Skeletal muscle satellite cell (primary cell): ENCODE data around the gene TAGLN2. TPM values are rescaled to one million over a fixed set of nuclear protein-coding genes. Genes with fewer than 3 reads are reported as not detected.

Experiments
- H3K27me3 ChIP-seq: 2 replicates; pipeline ENCODE4 v1.7.0; 2013; ENCODE audit warnings: low read length; ENCODE audit not compliant: control insufficient read depth, insufficient read depth
- H3K36me3 ChIP-seq: 2 replicates; pipeline ENCODE4 v1.7.0; 2013; ENCODE audit warnings: mild to moderate bottlenecking, control low read depth, low read length; ENCODE audit not compliant: insufficient read depth
- H3K4me1 ChIP-seq: 2 replicates; pipeline ENCODE4 v1.7.0; 2013; ENCODE audit warnings: low read length; ENCODE audit not compliant: control insufficient read depth, insufficient read depth
- H3K4me2 ChIP-seq: 2 replicates; pipeline ENCODE4 v1.7.0; 2013; ENCODE audit warnings: mild to moderate bottlenecking, low read length
- H3K4me3 ChIP-seq: 2 replicates; pipeline ENCODE4 v1.7.0; 2013; ENCODE audit warnings: low read length
- H3K9ac ChIP-seq: 2 replicates; pipeline ENCODE4 v1.7.0; 2013; ENCODE audit warnings: mild to moderate bottlenecking, low read depth, low read length, moderate library complexity
- H3K9me3 ChIP-seq: replicated peaks from 2 replicates; pipeline ENCODE4 v1.7.0; 2013; ENCODE audit warnings: mild to moderate bottlenecking, control low read depth, low read length
- small RNA-seq: library from RNA; depleted of rRNA; stranded (forward); fragments of <200 nt; gene quantifications from one replicate; pipeline ENCODE3, GENCODE V24; 2012

Gene TAGLN2

GRCh38 chr1:159873530-159874143 lies 51.7 kb downstream of the TAGLN2 start:
- Histone ChIP-seq H3K9ac (no peak overlapping the region), H3K27me3 (no peaks in the 10 kb centered on the region), H3K9me3 (no peaks in the 10 kb centered on the region), H3K36me3 (no peaks in the 10 kb centered on the region), H3K4me3 (no peak overlapping the region), H3K4me2 (no peak overlapping the region), H3K4me1 (peaks cover 12% of the 10 kb centered on the region)

GRCh38 chr1:159872891-159873290 lies 52.4 kb downstream of the TAGLN2 start:
- Histone ChIP-seq H3K36me3 (no peaks in the 10 kb centered on the region), H3K27me3 (no peaks in the 10 kb centered on the region), H3K9me3 (no peaks in the 10 kb centered on the region), H3K4me2 (no peak overlapping the region), H3K4me1 (peaks cover 14% of the 10 kb centered on the region), H3K4me3 (no peak overlapping the region), H3K9ac (no peak overlapping the region)

GRCh38 chr1:159870704-159871103 lies 54.6 kb downstream of the TAGLN2 start:
- H3K9me3 ChIP-seq, result no peaks in the 10 kb centered on the region
- H3K4me1 ChIP-seq, result peaks cover 17% of the 10 kb centered on the region

GRCh38 chr1:159869607-159870006 lies 55.7 kb downstream of the TAGLN2 start:
- Histone ChIP-seq H3K36me3 (no peaks in the 10 kb centered on the region), H3K4me3 (no peak overlapping the region), H3K27me3 (no peaks in the 10 kb centered on the region), H3K4me2 (no peak overlapping the region), H3K9ac (no peak overlapping the region), H3K4me1 (peaks cover 17% of the 10 kb centered on the region), H3K9me3 (no peaks in the 10 kb centered on the region)

More at GRCh38 chr1:159870704-159871103, 54.6 kb downstream of the TAGLN2 start:
- H3K27me3 ChIP-seq, result no peaks in the 10 kb centered on the region
- H3K9ac ChIP-seq, result no peak overlapping the region
- no peak overlapping the region for H3K4me2 ChIP-seq
- H3K4me3 ChIP-seq, result no peak overlapping the region
- no peaks in the 10 kb centered on the region for H3K36me3 ChIP-seq

- H3K36me3 ChIP-seq, result no peaks in the 10 kb centered on the region
- H3K4me1 ChIP-seq, result peaks cover 17% of the 10 kb centered on the region
Measured at GRCh38 chr1:159869173-159869572, 56.1 kb downstream of the TAGLN2 start.

GRCh38 chr1:159868766-159869165 lies 56.5 kb downstream of the TAGLN2 start:
- Histone ChIP-seq H3K9me3 (no peaks in the 10 kb centered on the region), H3K9ac (no peak overlapping the region), H3K4me1 (peaks cover 17% of the 10 kb centered on the region), H3K4me2 (no peak overlapping the region), H3K4me3 (no peak overlapping the region), H3K36me3 (no peaks in the 10 kb centered on the region), H3K27me3 (no peaks in the 10 kb centered on the region)

More at GRCh38 chr1:159869173-159869572, 56.1 kb downstream of the TAGLN2 start:
- no peak overlapping the region for H3K4me2 ChIP-seq
- H3K9ac ChIP-seq, result no peak overlapping the region
- no peaks in the 10 kb centered on the region for H3K27me3 ChIP-seq
- H3K4me3 ChIP-seq, result no peak overlapping the region
- no peaks in the 10 kb centered on the region for H3K9me3 ChIP-seq

Small RNA genes within 50 kb of the gene (small RNA-seq; reads per million reads assigned to genes)
- gene MIR4259, result not detected
